ENCODE measurements around the gene GRIK2. TPM values are rescaled to one million over a fixed set of nuclear protein-coding genes. Genes with fewer than 3 reads are reported as not detected.
"Not testable (repeated sequence)": the region's sequence is repeated elsewhere in the genome, so short reads cannot be mapped to it uniquely, and the experiment has no call there.

GRIK2 gene
- total RNA-seq, 2 donors from 2014 or later, result 1.5 to 1.7 TPM

GRCh38 chr6:102022803-102023202 lies 629.3 kb downstream of the GRIK2 start:
- DNase-seq (ENCODE audit: low spot score), result no peak
- intact Hi-C loops (cut with DNase I), result loop anchor here in 1 of 2 donors (5.0 kb wide), 1 partner anchor 621 kb away; no protein-coding TSS in a partner anchor

GRCh38 chr6:102023977-102024657 lies 630.6 kb downstream of the GRIK2 start:
- no peak for DNase-seq (ENCODE audit: low spot score)
- intact Hi-C loops (cut with DNase I), result loop anchor here in 1 of 2 donors (5.0 kb wide), 1 partner anchor 622 kb away; no protein-coding TSS in a partner anchor

GRCh38 chr6:102026649-102027048 lies 633.1 kb downstream of the GRIK2 start:
- intact Hi-C loops (cut with DNase I), result no loop called here
- DNase-seq (ENCODE audit: low spot score), result no peak

DNA sequence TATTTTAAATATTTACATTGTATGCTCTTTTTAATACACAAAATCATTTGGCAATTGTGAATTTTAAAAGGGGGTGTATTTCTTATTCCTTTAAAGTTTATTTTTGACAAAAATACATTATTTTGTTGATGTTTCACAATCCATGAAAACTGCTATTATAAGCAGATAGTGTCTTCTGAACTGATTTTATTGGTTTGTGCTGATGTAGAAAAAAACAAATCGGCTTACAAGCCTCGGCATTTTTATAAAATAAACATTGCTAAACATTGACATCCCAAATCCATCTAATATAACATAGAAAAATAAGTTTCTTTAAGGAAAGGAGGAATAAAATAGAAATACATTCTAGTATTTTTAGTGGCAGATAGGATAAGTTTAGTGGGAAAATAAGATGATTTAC lies 634.7 kb downstream of the GRIK2 start:
- intact Hi-C loops (cut with DNase I), result no loop called here
- DNase-seq (ENCODE audit: low spot score), result no peak

GRCh38 chr6:102038964-102039363 lies 645.5 kb downstream of the GRIK2 start:
- intact Hi-C loops (cut with DNase I), result no loop called here
- DNase-seq (ENCODE audit: low spot score), result no peak

- no peak for DNase-seq (ENCODE audit: low spot score)
- intact Hi-C loops (cut with DNase I), result no loop called here
Observed at GRCh38 chr6:102039441-102039840, 645.9 kb downstream of the GRIK2 start.

DNA sequence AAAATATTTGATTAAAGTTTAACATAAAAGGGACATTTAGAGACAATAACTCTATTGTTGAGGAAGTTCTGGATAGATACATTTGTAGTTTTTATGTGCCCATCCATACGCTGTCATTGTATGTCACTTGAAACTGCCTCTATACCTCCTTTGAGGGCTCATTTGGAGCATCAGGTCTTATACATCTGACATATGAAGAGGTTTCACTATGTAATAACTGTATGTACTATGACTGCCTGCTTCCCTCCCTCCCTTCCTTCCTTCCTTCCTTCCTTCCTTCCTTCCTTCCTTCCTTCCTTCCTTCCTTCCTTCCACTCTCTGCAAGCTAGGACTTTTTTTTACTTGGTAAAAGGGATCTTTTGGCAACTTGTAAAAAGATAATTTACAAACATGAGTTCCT lies 657.5 kb downstream of the GRIK2 start:
- intact Hi-C loops (cut with DNase I), result no loop called here
- DNase-seq (ENCODE audit: low spot score), result no peak

DNA sequence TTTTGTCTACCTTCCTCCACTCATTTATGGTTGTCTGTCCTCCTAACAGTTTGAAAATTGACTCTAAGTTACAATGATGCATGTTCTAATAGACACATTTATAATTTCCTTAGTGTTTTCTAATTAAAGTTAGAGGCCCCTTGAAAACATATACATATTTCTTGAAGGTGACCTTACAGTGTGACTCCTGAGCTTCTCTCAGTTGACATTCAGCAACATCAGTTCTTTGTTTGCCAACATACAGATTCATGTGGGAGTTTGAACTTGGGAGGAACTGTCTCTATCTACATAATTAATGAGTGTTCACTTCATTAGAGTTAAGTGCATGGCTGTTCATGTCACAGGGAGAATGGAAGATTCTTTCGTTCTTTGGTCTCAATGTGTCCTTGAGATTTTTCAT lies 658.2 kb downstream of the GRIK2 start:
- no peak for DNase-seq (ENCODE audit: low spot score)
- intact Hi-C loops (cut with DNase I), result no loop called here

DNA sequence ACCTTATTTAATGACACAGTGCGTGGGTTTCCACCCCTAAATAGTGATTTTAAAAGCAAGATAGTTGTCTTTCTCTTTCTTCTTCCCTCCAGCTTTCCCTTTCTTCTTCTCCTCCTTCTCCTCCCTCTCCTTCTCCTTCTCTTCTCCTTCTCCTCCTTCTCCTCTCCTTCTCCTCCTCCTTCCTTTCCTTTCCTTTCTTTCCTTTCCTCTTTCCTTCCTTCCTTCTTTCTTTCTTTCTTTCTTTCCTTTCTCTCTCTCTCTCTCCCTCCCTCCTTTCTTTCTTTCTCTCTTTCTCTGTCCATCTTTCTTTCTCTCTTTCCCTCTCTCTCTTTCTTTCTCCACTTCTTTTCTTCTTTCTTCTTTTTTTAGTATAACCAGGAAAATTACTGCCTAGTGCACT lies 670.6 kb downstream of the GRIK2 start:
- no peak for DNase-seq (ENCODE audit: low spot score)
- intact Hi-C loops (cut with DNase I), result no loop called here

DNA sequence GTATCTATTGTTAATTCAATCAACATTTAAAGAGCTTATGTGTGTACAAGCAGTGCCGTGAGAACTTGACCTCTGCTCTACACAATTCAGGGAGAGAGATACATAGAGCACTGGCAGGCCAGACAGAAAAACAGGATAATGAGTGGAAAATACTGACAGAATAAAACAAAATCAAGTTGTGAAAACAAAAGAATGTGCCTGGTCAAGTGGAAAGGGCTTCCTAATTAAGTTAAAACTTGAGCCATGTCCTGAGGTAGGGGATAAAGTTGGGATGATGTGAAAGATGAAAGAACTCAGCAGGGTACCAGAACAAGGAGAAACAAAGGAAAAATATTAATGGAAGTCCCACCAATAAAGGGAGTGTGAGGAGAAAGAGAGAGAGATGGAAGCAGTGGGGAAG lies 672.8 kb downstream of the GRIK2 start:
- no peak for DNase-seq (ENCODE audit: low spot score)
- intact Hi-C loops (cut with DNase I), result no loop called here

DNA sequence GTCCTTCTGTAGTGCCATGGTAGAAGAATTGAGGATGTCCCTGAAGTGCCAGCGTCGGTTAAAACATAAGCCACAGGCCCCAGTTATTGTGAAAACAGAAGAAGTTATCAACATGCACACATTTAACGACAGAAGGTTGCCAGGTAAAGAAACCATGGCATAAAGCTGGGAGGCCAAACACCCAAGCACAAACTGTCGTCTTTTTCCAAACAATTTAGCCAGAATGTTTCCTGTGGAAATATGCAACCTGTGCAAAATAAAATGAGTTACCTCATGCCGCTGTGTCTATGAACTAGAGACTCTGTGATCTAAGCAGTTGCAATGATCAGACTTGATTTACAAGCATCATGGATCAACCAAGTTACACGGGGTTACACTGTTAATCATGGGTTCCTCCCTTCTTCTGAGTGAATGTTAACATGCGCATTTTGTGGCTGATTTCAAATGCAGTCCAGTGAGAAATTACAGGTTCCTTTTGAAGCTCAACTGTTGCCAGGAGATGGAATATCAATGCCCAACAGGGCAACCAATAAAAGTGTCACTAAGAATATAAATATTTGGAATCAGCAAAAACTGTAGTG lies 674.9 kb downstream of the GRIK2 start:
- DNase-seq (ENCODE audit: low spot score), result no peak
- intact Hi-C loops (cut with DNase I), result no loop called here

DNA sequence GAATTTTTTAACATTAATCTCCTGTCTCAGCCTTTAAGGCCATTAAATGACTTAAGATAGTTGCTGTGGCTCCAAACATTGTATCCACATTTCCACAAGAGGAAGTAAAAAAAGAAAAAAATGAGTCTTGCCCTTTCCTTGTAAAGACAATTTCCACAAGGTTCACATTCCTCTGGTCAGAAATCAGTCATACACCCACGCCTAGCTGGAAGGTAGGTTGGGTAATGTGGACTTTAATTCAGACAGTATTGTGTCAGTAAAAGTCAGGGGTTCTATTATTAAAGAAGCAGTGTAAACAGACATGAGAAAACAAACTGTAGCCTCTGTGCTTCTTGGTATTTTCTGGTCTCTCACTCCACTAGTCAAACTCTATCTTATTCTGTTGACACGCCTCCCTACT lies 682.0 kb downstream of the GRIK2 start:
- intact Hi-C loops (cut with DNase I), result no loop called here
- no peak for DNase-seq (ENCODE audit: low spot score)

DNA sequence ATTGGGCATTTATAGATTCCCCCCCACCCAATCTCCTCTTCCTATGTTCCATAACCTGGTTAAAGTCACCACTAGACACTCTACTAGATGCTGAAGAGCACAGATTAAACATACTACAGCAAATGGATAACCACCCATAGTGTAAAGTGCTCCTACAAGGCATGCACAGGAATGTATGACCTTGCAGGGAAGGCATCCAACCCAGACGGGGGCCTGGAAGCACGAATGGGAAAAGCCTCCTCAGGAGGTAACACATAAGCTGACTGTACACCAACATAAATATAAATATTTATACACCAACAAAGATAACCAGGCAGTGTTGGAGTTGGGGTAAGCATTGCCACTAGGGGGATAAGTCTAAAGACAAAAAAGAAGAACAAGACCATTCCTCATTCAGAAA lies 691.7 kb downstream of the GRIK2 start:
- no peak for DNase-seq (ENCODE audit: low spot score)
- intact Hi-C loops (cut with DNase I), result no loop called here

GRCh38 chr6:102088160-102088559 lies 694.7 kb downstream of the GRIK2 start:
- intact Hi-C loops (cut with DNase I); DNase-seq (ENCODE audit: low spot score): not testable (repeated sequence)

DNA sequence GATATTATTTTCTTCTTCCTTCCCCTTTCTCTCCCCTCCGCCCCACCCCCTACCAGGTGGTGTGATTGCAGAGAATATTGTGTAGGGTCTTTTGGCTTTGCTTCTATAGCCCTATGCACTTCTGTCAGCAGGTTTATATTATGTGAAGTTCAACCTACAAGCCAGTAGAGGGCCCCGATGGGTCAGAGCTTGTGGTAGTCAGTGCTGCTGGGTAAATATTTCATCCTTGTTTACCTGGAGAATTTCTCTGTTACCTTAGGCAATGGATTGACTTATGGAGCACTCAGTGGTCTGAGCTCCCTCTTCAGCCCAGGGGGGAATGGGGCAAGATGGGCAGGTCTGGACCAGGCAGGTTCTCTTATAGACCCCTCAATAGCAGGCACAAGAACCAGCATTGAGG lies 720.9 kb downstream of the GRIK2 start:
- no peak for DNase-seq (ENCODE audit: low spot score)
- intact Hi-C loops (cut with DNase I), result no loop called here

DNA sequence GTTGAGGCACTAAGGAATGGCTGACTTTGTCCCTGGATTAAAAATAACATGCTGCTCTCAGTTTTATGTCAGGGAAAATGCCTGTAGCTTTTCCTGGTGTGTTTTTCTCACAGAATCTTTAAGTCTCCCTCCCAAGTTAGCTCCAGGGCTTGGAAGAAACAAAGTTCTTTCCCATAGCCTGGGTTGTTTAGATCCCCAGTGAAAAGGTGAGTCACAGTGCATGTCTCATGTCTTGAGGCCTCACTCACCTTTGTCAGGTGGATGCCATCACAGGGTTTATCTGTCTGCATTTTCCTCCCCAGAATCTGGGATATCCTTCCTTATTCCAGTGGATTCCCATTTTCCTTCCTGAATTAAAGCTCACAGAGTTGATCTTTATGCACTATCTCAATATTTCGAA lies 722.4 kb downstream of the GRIK2 start:
- no peak for DNase-seq (ENCODE audit: low spot score)
- intact Hi-C loops (cut with DNase I), result no loop called here

- DNase-seq (ENCODE audit: low spot score), result no peak
- intact Hi-C loops (cut with DNase I), result no loop called here
Observed at GRCh38 chr6:102118034-102118433, 724.5 kb downstream of the GRIK2 start.

Data from posterior vena cava (tissue), 2 donors.